Measurements from ENCODE around the gene FGD6. TPM values are rescaled to one million over a fixed set of nuclear protein-coding genes. Genes with fewer than 3 reads are reported as not detected.

FGD6 gene
- total and polyA plus RNA-seq, 2 donors (not counting 1 experiment from before 2014, with no cell fraction given), result 1.2 to 8.4 TPM

- Histone ChIP-seq H3K27me3 (replicated peaks in 1 of 4; ENCODE audit: control extremely low read depth in 1 of 4, control insufficient read depth in 3 of 4, insufficient read depth in 4 of 4, low read length in 3 of 4) (no peaks in the 10 kb centered on the region), H3K4me2 (replicated peaks; ENCODE audit: low read depth, low read length, poor library complexity, severe bottlenecking) (no peak overlapping the region), H4K20me1 (ENCODE audit: control insufficient read depth, insufficient read depth, low read length, poor library complexity, severe bottlenecking) (no peaks in the 10 kb centered on the region), H3K4me1 (ENCODE audit: control insufficient read depth in 2 of 2, insufficient read depth in 2 of 2, low read length in 2 of 2) (no peaks in the 10 kb centered on the region), H3K79me2 (ENCODE audit: control insufficient read depth, insufficient read depth, low read length) (no peaks in the 10 kb centered on the region), H3K9me3 (ENCODE audit: control extremely low read depth in 1 of 3, control insufficient read depth in 2 of 3, insufficient read depth in 1 of 3, low read length in 2 of 3) (no peaks in the 10 kb centered on the region), H3K27ac (ENCODE audit: low read length in 2 of 2) (no peak overlapping the region), H2AFZ (ENCODE audit: insufficient read depth, low read depth, low read length, poor library complexity, severe bottlenecking) (no peak overlapping the region), H3K4me3 (ENCODE audit: control extremely low read depth in 1 of 5, extremely low read depth in 1 of 5, insufficient read depth in 1 of 5, low read depth in 2 of 5, low read length in 4 of 5) (no peak overlapping the region), H3K9ac (ENCODE audit: low read length) (no peak overlapping the region), H3K36me3 (replicated peaks in 1 of 2; ENCODE audit: control extremely low read depth in 1 of 2, control insufficient read depth in 1 of 2, extremely low read depth in 1 of 2, insufficient read depth in 2 of 2, low read length in 1 of 2) (no peaks in the 10 kb centered on the region)
- Mint-ChIP-seq H3K4me1 (no peaks in the 10 kb centered on the region), H3K9me3 (ENCODE audit: insufficient read depth) (no peaks in the 10 kb centered on the region), H3K27me3 (no peaks in the 10 kb centered on the region), H3K4me3 (no peak overlapping the region), H3K27ac (no peak overlapping the region)
- POLR2A ChIA-PET, result no interaction called here
- CTCF ChIA-PET, result interaction anchor here (0.5 to 6.4 kb wide), 16 partner anchors 8 to 1400 kb away, joined by 3 to 213 read pairs (median 5); partner anchors contain the start of genes FGD6 and VEZT
- no peak for DNase-seq
- TF ChIP-seq, protein P1, sequence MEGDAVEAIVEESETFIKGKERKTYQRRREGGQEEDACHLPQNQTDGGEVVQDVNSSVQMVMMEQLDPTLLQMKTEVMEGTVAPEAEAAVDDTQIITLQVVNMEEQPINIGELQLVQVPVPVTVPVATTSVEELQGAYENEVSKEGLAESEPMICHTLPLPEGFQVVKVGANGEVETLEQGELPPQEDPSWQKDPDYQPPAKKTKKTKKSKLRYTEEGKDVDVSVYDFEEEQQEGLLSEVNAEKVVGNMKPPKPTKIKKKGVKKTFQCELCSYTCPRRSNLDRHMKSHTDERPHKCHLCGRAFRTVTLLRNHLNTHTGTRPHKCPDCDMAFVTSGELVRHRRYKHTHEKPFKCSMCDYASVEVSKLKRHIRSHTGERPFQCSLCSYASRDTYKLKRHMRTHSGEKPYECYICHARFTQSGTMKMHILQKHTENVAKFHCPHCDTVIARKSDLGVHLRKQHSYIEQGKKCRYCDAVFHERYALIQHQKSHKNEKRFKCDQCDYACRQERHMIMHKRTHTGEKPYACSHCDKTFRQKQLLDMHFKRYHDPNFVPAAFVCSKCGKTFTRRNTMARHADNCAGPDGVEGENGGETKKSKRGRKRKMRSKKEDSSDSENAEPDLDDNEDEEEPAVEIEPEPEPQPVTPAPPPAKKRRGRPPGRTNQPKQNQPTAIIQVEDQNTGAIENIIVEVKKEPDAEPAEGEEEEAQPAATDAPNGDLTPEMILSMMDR (IDR thresholded peaks at IDR 0.05), result no peak
- TF ChIP-seq EZH2 (IDR thresholded peaks at IDR 0.05; ENCODE audit: borderline replicate concordance, insufficient read depth, low read depth, low read length, poor library complexity, severe bottlenecking), result no peak
- ATAC-seq (ENCODE audit: low read depth), result no peak
- intact Hi-C loops (cut with micrococcal nuclease), result loop anchor here (2.0 to 10.0 kb wide), 4 partner anchors 168 to 1400 kb away; partner anchors contain the start of gene HAL
- 93% methylated on average over 3 of the region's 4 CpGs for WGBS (ENCODE audit: insufficient coverage)
These were observed 100.9 kb downstream of the FGD6 start for GRCh38 chr12:95116341-95116740.

DNA sequence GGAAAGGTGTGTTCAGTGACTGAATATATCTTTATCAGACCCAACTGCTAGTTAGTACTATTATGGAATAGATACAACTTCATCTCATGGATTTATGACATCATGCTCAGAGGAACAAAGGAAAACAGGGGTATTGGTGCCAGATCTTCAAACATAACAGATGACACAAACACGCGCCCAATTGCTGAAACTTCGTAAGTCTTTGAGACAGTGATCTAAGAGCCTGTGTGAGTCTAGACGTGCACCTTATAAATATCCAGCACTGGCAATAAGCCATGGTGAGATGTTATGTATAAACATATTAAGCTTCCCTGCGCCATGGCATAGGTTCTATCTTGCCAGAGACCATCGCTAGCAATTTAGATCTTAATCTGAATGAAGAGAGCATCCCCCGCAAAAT, 101.6 kb downstream of the FGD6 start:
- Histone ChIP-seq H3K27me3 (replicated peaks in 1 of 4; ENCODE audit: control extremely low read depth in 1 of 4, control insufficient read depth in 3 of 4, insufficient read depth in 4 of 4, low read length in 3 of 4) (no peaks in the 10 kb centered on the region), H3K4me1 (ENCODE audit: control insufficient read depth in 2 of 2, insufficient read depth in 2 of 2, low read length in 2 of 2) (no peaks in the 10 kb centered on the region), H3K9ac (ENCODE audit: low read length) (no peak overlapping the region), H2AFZ (ENCODE audit: insufficient read depth, low read depth, low read length, poor library complexity, severe bottlenecking) (no peak overlapping the region), H3K27ac (ENCODE audit: low read length in 2 of 2) (no peak overlapping the region), H3K79me2 (ENCODE audit: control insufficient read depth, insufficient read depth, low read length) (no peaks in the 10 kb centered on the region), H3K4me2 (replicated peaks; ENCODE audit: low read depth, low read length, poor library complexity, severe bottlenecking) (no peak overlapping the region), H4K20me1 (ENCODE audit: control insufficient read depth, insufficient read depth, low read length, poor library complexity, severe bottlenecking) (no peaks in the 10 kb centered on the region), H3K36me3 (replicated peaks in 1 of 2; ENCODE audit: control extremely low read depth in 1 of 2, control insufficient read depth in 1 of 2, extremely low read depth in 1 of 2, insufficient read depth in 2 of 2, low read length in 1 of 2) (no peaks in the 10 kb centered on the region), H3K9me3 (ENCODE audit: control extremely low read depth in 1 of 3, control insufficient read depth in 2 of 3, insufficient read depth in 1 of 3, low read length in 2 of 3) (no peaks in the 10 kb centered on the region), H3K4me3 (ENCODE audit: control extremely low read depth in 1 of 5, extremely low read depth in 1 of 5, insufficient read depth in 1 of 5, low read depth in 2 of 5, low read length in 4 of 5) (no peak overlapping the region)
- Mint-ChIP-seq H3K4me1 (no peaks in the 10 kb centered on the region), H3K4me3 (no peak overlapping the region), H3K27ac (no peak overlapping the region), H3K9me3 (ENCODE audit: insufficient read depth) (no peaks in the 10 kb centered on the region), H3K27me3 (no peaks in the 10 kb centered on the region)
- ATAC-seq (ENCODE audit: low read depth) (no peak), DNase-seq (no peak)
- ChIA-PET POLR2A (no interaction called here), CTCF (interaction anchor here (2.8 to 6.4 kb wide), 3 partner anchors 31 to 421 kb away, joined by 8 to 213 read pairs (median 35); partner anchors contain the start of genes FGD6 and VEZT)
- intact Hi-C loops (cut with micrococcal nuclease), result loop anchor here (2.0 to 10.0 kb wide), 4 partner anchors 169 to 1401 kb away; partner anchors contain the start of gene HAL
- WGBS (ENCODE audit: insufficient coverage), result no CpG with 5 or more reads among the region's 7 CpGs
- TF ChIP-seq, protein P1 (IDR thresholded peaks at IDR 0.05), result no peak
- TF ChIP-seq EZH2 (IDR thresholded peaks at IDR 0.05; ENCODE audit: borderline replicate concordance, insufficient read depth, low read depth, low read length, poor library complexity, severe bottlenecking), result no peak
